Mesodermal cell (in vitro differentiated cells): ENCODE results near the gene NSD2.
"Not testable (repeated sequence)": the region's sequence is repeated elsewhere in the genome, so short reads cannot be mapped to it uniquely, and the experiment has no call there.

Source experiments
- H3K27ac ChIP-seq: 2 replicates; pipeline ENCODE4 v1.7.0; 2013; ENCODE audit warnings: mild to moderate bottlenecking, low read depth, low read length, moderate library complexity; ENCODE audit not compliant: severe bottlenecking
- H3K36me3 ChIP-seq: 2 replicates; pipeline ENCODE4 v1.7.1; 2013; ENCODE audit warnings: mild to moderate bottlenecking, low read length, moderate library complexity; ENCODE audit not compliant: control insufficient read depth, insufficient read depth
- H3K4me1 ChIP-seq: one replicate; pipeline ENCODE4 v1.7.1; 2013; ENCODE audit warnings: mild to moderate bottlenecking, low read length; ENCODE audit not compliant: insufficient read depth, control insufficient read depth, poor library complexity, severe bottlenecking
- H3K4me3 ChIP-seq: 2 replicates; pipeline ENCODE4 v1.7.0; 2013; ENCODE audit warnings: low read length, control low read depth, mild to moderate bottlenecking; ENCODE audit not compliant: insufficient read depth, poor library complexity, severe bottlenecking; ENCODE audit errors: extremely low read depth
- H3K9me3 ChIP-seq: 2 replicates; pipeline ENCODE4 v1.7.1; 2013; ENCODE audit warnings: mild to moderate bottlenecking, low read length, moderate library complexity; ENCODE audit not compliant: control insufficient read depth
- WGBS, 2 experiments: methylation state at CpG; one replicate each; pipeline ENCODE4 v1.1.5; 2013; ENCODE audit warnings: missing lambda C conversion rate in 2 of 2; ENCODE audit not compliant: insufficient coverage in 2 of 2; 5-methylcytosine and 5-hydroxymethylcytosine counted together

NSD2 gene

DNA sequence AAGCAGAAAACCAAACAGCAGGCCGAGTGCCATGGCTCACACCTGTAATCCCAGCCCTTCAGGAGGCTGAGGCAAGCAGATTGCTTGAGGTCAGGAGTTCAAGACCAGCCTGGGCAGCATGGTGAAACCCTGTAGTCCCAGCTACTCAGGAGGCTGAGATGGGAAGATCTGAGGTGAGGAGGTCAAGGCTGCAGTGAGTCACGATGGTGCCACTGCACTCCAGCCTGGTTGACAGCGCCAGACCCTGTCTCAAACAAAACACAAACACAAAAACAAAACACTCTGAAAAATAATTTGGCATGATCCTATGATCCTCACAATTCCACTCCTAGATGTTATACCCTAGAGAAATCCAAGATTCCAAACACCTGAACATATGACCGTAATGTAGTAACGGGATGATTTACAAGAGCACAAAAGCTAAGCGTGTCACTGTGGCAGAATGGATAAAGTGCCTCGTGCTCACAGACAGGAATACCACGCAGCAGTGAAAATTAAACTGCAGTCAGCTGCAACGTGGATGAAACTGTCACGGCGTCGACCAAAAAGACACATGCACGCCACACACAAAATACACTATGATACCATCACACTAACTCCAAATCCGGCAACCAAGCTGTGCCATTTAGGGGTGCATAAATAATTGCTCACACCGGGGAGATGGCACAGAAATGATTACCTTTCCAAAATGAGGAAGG lies 135.9 kb downstream of the NSD2 start:
- H3K4me3 ChIP-seq, result peak overlapping the region; percentile 69

DNA sequence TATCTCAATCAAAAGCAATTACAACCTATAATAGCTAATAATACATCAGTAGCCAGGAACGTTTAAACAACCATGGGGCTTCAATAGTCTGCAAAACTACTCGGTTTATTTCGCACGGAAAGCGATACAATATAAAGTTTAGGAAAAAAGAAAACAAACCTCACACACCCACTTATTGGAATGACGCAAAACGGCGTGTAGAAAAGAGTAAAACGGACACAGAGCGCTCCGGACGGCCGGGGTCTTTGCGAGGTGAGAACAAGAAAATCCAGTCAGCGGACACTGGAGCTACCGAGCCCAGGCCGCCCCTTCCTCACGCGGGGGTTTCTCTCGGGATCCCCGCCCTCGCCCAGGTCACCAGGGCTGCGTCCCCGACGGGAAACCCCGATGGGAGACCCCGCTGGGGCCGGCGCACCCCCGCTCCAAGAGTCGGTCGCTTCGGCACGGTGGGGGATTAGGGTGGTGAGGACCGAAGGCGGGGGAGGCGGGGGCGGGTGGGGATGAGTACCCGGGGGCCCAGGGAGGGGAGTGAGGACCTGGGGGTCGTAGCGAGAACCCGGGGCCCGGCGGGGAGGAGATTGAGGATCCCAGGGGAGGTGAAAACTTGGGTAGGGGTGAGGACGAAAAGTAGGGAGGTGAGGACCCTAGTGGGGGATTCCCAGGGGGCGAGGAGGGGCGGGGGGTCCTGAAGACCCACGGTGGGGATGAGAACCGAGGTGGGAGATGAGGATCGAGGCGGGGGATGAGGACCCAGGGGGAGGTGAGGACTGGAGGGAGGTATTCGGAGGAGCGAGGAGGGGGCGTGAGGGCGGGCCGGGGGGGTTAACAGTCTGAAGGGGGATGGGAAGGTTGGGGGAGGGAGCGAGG lies 136.8 kb downstream of the NSD2 start:
- Histone ChIP-seq H3K9me3 (no peaks in the 10 kb centered on the region), H3K4me1 (no peaks in the 10 kb centered on the region), H3K4me3 (peak overlapping the region; percentile 69), H3K27ac (no peak overlapping the region), H3K36me3 (peaks cover 39% of the 10 kb centered on the region)
- 1 to 2% methylated on average over 27 to 29 of the region's 57 CpGs for WGBS, 2 experiments

More for the DNA sequence above, 135.9 kb downstream of the NSD2 start:
- Histone ChIP-seq H3K9me3 (no peaks in the 10 kb centered on the region), H3K36me3 (peaks cover 41% of the 10 kb centered on the region), H3K27ac (no peak overlapping the region), H3K4me1 (no peaks in the 10 kb centered on the region)
- 95 to 97% methylated on average over 12 to 13 of the region's 15 CpGs for WGBS, 2 experiments

DNA sequence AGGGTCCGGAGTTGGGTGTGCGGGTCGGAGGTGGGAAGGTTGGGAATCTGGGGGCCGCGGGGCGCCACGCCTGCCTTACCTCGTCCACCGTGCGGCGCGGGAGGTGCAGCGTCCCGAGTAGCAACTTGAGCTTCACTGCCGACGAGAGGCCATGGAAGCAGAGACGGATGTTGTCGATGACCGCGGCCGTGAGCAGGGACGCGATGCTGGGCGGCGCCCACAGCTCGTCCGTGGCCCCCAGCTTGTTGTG lies 137.4 kb downstream of the NSD2 start:
- WGBS, 2 experiments, result 0% methylated on average over 20 to 27 of the region's 27 CpGs
- Histone ChIP-seq H3K27ac (peak overlapping the region; percentile 97), H3K4me3 (peak overlapping the region; percentile 69), H3K4me1 (no peaks in the 10 kb centered on the region), H3K36me3 (peaks cover 33% of the 10 kb centered on the region), H3K9me3 (no peaks in the 10 kb centered on the region)

DNA sequence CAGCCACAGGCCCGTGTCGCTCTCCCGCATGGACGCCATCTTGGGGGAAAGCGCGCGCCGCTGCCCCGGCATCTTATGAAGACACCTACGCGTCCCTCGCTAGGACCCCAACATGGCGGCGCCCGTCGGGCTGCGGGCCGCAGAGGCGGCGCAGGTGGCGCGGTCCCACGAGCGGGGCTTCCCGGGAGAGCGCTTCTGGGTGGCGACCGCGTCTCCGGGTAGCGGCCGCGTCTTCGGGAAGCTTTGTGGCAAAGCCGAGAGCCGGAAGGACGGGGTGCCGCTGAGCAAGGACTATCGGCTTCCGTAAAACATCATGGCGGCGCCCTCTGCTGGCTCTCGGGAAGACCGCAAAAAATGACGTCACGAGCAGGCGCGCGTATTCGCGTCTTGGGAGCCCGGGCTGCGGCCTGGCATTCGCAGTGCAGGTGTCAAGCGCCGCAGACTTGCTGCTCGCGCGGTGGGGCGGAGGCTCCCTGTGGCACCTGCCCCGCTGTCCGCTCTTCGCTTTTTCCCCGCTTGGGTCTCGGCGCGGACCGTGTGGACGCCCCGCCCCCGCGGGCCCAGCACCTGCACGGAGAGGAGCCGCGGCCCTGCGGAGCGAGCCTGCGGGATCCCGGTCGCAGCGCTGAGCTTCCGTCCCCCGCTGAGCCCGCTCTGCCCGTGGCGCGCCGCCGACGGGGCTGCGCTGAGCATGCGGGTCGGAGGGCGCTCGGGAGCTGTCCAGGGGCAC lies 137.9 kb downstream of the NSD2 start, which contains the start of gene NELFA:
Gene NELFA (minus strand): TSS at position 54 of the 730 bp plus-strand sequence. CDS start 15 bp downstream, at position 39.
- peak within 1 kb of the TSS; percentile 97 for H3K27ac ChIP-seq
- H3K4me3 ChIP-seq, result peak within 1 kb of the TSS; percentile 69
- no peaks in the 10 kb centered on the region for H3K4me1 ChIP-seq
- H3K9me3 ChIP-seq, result no peaks in the 10 kb centered on the region
- peaks cover 28% of the 10 kb centered on the region for H3K36me3 ChIP-seq
- 0% methylated on average over 83 to 88 of the region's 95 CpGs for WGBS, 2 experiments

DNA sequence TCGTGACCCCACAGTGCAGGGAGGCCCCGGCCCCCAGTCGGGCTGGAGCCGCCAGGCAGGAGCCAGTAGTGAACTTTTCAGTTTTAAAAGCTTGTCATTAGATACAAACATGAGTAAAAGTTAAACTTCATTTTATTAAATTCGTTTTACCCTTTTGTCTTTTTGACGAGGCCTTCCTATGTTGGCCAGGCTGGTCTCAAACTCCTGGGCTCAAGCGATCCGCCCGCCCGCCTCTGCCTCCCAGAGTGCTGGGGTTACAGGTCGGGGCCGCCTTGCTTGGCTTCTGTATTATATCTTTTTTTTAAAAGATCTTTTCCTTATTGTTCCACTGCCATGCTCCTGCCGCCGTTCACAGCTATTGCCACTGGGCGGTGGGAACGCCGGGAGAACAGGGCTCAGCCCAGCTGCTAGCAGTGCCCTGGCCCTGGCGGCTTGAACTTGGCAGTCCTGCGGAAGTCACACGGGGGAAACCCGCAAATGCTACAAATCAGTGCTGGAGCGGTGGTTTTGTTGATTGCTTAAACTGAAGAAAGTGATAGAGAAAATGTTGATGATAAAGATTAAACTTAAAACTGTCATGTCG lies 138.5 kb downstream of the NSD2 start:
- whole genome bisulfite sequencing, 2 experiments, result 4 to 7% methylated on average over 11 to 14 of the region's 23 CpGs
- peaks cover 23% of the 10 kb centered on the region for H3K36me3 ChIP-seq
- H3K27ac ChIP-seq, result peak overlapping the region; percentile 97
- peak overlapping the region; percentile 69 for H3K4me3 ChIP-seq
- H3K9me3 ChIP-seq, result no peaks in the 10 kb centered on the region
- H3K4me1 ChIP-seq, result no peaks in the 10 kb centered on the region

DNA sequence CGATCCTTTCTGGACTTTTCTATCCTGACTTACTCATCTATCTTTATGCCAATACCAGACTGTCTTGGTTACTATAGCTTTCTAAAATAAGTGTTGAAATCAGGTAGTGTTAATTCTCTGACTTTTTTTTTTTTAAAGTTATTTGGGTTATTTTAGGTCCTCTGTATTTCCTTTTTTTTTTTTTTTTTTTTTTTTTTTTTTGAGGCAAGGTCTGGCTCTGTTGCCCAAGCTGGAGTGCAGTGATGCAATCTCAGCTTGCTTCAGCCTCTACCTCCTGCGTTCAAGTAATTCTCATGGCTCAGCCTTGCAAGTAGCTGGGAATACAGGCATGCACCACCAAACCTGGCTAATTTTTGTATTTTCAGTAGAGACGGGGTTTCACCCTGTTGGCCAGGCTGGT lies 140.4 kb downstream of the NSD2 start:
- Histone ChIP-seq H3K9me3 (no peaks in the 10 kb centered on the region), H3K4me1 (no peaks in the 10 kb centered on the region), H3K27ac (no peak overlapping the region), H3K36me3 (peaks cover 4% of the 10 kb centered on the region), H3K4me3 (no peak overlapping the region)
- 91 to 100% methylated on average over 1 to 2 of the region's 3 CpGs for WGBS, 2 experiments

DNA sequence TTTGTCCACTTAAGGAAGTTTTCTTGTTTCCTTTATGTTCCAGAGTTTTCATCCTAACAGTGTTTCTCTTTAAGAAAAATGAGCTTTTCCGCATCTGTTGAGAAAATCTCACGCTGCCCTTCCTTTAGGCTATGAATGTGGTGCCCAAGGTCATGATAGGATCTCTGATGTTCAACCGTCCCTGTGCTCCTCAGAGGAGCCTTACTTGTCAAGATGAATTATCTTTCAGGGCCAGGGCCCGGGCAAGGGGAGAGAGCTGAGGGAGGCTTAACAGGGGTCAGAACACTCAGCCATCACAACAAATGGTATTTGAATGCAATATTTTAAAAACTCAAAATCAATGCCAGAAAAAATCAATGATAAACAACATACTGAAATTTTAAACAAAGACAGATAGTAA lies 143.8 kb downstream of the NSD2 start:
- Histone ChIP-seq H3K36me3 (no peaks in the 10 kb centered on the region), H3K4me1 (no peaks in the 10 kb centered on the region), H3K4me3 (no peak overlapping the region), H3K9me3 (no peaks in the 10 kb centered on the region), H3K27ac (no peak overlapping the region)
- WGBS, 2 experiments, result 89 to 100% methylated on average over 2 of the region's 4 CpGs

DNA sequence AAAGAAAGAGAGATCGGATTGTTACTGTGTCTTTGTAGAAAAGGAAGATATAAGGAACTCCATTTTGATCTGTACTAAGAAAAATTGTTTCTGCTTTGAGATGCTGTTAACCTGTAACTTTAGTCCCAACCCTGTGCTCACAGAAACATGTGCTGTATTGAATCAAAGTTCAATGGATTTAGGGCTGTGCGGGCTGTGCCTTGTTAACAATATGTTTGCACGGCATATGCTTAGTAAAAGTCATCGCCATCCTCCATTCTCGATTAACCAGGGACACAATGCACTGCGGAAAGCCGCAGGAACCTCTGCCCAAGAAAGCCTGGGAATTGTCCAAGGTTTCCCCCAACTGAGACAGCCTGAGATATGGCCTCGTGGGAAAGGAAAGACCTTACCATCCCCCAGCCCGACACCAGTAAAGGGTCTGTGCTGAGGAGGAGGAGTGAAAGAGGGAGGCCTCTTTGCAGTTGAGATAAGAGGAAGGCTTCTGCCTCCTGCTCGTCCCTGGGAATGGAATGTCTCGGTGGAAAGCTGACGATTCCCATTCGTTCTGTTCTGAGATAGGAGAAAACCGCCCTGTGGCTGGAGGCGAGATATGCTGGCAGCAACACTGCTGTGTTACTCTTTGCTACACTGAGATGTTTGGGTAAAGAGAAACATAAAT lies 150.3 kb downstream of the NSD2 start:
- not testable (repeated sequence) for H3K4me1 ChIP-seq, H3K4me3 ChIP-seq, H3K36me3 ChIP-seq
- Histone ChIP-seq H3K9me3 (peaks cover 10% of the 10 kb centered on the region), H3K27ac (peak overlapping the region; percentile 68)
- 45 to 53% methylated on average over 14 of the region's 15 CpGs for WGBS, 2 experiments

DNA sequence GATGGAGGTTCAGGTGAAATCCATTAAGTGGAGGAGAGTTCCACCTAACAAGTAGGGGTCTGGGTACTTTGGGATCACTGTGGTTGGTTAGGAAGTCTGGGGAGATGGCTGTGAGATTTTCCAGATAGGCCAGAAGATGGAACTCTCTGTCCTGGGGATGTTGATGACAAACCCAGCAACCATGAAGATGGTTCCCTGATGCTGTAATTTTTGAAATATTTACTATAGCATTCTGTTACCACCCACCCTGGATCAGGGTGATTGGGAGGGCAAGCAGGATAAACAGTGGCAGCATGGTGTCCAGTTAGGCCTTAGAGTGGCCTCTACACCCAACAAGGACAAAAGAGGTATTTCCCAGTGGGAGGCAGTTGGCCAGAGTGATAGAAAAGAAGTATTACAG lies 153.5 kb downstream of the NSD2 start:
- H3K9me3 ChIP-seq, result peaks cover 10% of the 10 kb centered on the region
- no peak overlapping the region for H3K4me3 ChIP-seq
- no peaks in the 10 kb centered on the region for H3K36me3 ChIP-seq
- H3K4me1 ChIP-seq, result peaks cover 4% of the 10 kb centered on the region
- no peak overlapping the region for H3K27ac ChIP-seq

DNA sequence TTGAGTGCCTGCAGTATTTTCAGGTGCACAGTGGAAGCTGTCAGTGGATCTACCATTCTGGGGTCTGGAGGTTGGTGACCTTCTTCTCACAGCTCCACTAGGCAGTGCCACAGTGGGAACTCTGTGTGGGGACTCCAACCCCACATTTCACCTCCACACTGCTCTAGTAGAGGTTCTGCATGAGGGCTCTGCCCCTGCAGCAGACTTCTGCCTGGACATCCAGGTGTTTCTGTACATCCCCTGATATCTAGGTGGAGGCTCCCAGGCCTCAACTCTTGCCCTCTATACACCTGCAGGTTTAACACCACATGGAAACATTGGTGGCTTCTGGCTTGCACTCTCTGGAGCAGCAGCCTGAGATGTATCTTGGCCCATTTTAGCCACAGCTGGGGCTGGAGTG lies 154.6 kb downstream of the NSD2 start:
- Histone ChIP-seq H3K9me3 (peaks cover 10% of the 10 kb centered on the region), H3K36me3 (no peaks in the 10 kb centered on the region), H3K4me1 (peaks cover 4% of the 10 kb centered on the region), H3K4me3 (no peak overlapping the region), H3K27ac (no peak overlapping the region)
